HepG2 (cell line): ENCODE data around the gene NRN1. TPM values are rescaled to one million over a fixed set of nuclear protein-coding genes. Genes with fewer than 3 reads are reported as not detected.

Experiments
- ATAC-seq: fragments of 200-7000 bp; cut with Tn5 transposase; 3 replicates; pipeline ENCODE4 v1.9.1; 2020; ENCODE audit warnings: mild to moderate bottlenecking, moderate library complexity
- BruUV-seq: library from RNA; stranded (reverse); fragments of 400-500 nt; replicated peaks from 2 replicates; lab custom pipeline; 2021; lab: Mats Ljungman, UMichigan
- CTCF ChIA-PET: fragments of 300-600 bp; formaldehyde crosslinking; extraction: SDS; loops from one replicate; lab custom pipeline; 2021; ENCODE audit warnings: low total read pairs, inconsistent platforms, low intra/inter-chr PET ratio; lab: Yijun Ruan, JAX
- POLR2A ChIA-PET: fragments of 350-600 bp; sonication (Branson Sonifier 250); formaldehyde crosslinking; loops from one replicate; lab custom pipeline; 2020; ENCODE audit warnings: antibody characterized with exemption, inconsistent platforms; lab: Yijun Ruan, JAX
- DNase-seq: peaks from one replicate; pipeline ENCODE4 v3.0.0-alpha.2; 2015; ENCODE audit warnings: low spot score
- FAIRE-seq: peaks from 3 replicates; lab custom pipeline; 2011; peaks lifted over from hg19 to GRCh38; lab: Jason Lieb, UNC
- H2AFZ ChIP-seq: one replicate; pipeline ENCODE4 v1.6.1; 2011; ENCODE audit warnings: low read length, inconsistent platforms
- H3K27ac ChIP-seq: fragments of 300-600 bp; 3 replicates; pipeline ENCODE4 v1.8.0; 2011; ENCODE audit warnings: mixed run types, mild to moderate bottlenecking, mixed read lengths, low read length, inconsistent platforms; ENCODE audit not compliant: insufficient read depth; ENCODE audit errors: extremely low read length
- H3K27me3 ChIP-seq, 2 experiments: fragments of 200-600 bp in 1 of 2; 2 replicates in 1 of 2; 3 replicates in 1 of 2; pipeline versions ENCODE4 v1.6.0 to v1.8.0; 2011; ENCODE audit warnings: low read length in 2 of 2, mild to moderate bottlenecking in 2 of 2, moderate library complexity in 2 of 2, inconsistent platforms in 1 of 2; ENCODE audit not compliant: insufficient read depth in 2 of 2, control insufficient read depth in 1 of 2
- H3K36me3 ChIP-seq, 2 experiments: fragments of 200-600 bp in 1 of 2; replicated peaks in 1 of 2; 2 replicates in 1 of 2; 3 replicates in 1 of 2; pipeline versions ENCODE4 v1.5.1 to v1.8.0; 2011; ENCODE audit warnings: low read length in 2 of 2, inconsistent platforms in 1 of 2; ENCODE audit not compliant: insufficient read depth in 2 of 2, control insufficient read depth in 1 of 2
- H3K4me1 ChIP-seq: 2 replicates; pipeline ENCODE4 v1.5.1; 2012; ENCODE audit warnings: low read length, inconsistent platforms; ENCODE audit not compliant: insufficient read depth
- H3K4me2 ChIP-seq: 2 replicates; pipeline ENCODE4 v1.6.0; 2011; ENCODE audit warnings: low read depth, low read length, inconsistent platforms
- H3K4me3 ChIP-seq, 3 experiments: fragments of 200-600 bp in 1 of 3; sonication (generic), shearing (Covaris generic) in 1 of 3; replicated peaks in 1 of 3; 2 replicates each; pipeline ENCODE4 v1.5.1; 2011 to 2016; ENCODE audit warnings: low read length in 3 of 3, inconsistent platforms in 2 of 3, low read depth in 2 of 3, mild to moderate bottlenecking in 2 of 3, control low read depth in 1 of 3, mixed read lengths in 1 of 3; ENCODE audit not compliant: insufficient read depth in 1 of 3
- H3K79me2 ChIP-seq: one replicate; pipeline ENCODE4 v1.6.1; 2011; ENCODE audit warnings: low read length, inconsistent platforms; ENCODE audit not compliant: insufficient read depth
- H3K9ac ChIP-seq: 2 replicates; pipeline ENCODE4 v1.6.0; 2011; ENCODE audit warnings: mild to moderate bottlenecking, low read depth, low read length, inconsistent platforms; ENCODE audit not compliant: insufficient read depth
- H3K9me3 ChIP-seq: 2 replicates; pipeline ENCODE4 v1.5.1; 2012; ENCODE audit warnings: mild to moderate bottlenecking, low read length
- H4K20me1 ChIP-seq: 2 replicates; pipeline ENCODE4 v1.6.0; 2011; ENCODE audit warnings: inconsistent platforms, mild to moderate bottlenecking, low read length, moderate library complexity; ENCODE audit not compliant: insufficient read depth
- ARNTL ChIP-seq: sonication (generic); formaldehyde crosslinking; IDR thresholded peaks from 2 replicates; pipeline ENCODE4 v1.4.0; 2020; ENCODE audit warnings: mild to moderate bottlenecking, missing genetic modification reagents
- GPBP1L1 ChIP-seq: sonication (generic); formaldehyde crosslinking; IDR thresholded peaks from 2 replicates; pipeline ENCODE4 v1.5.0; 2020; ENCODE audit warnings: mild to moderate bottlenecking, missing genetic modification reagents
- IRX3 ChIP-seq: sonication (generic); formaldehyde crosslinking; IDR thresholded peaks from 2 replicates; pipeline ENCODE4 v1.8.1; 2023; ENCODE audit warnings: mild to moderate bottlenecking, low read depth, missing genetic modification reagents, borderline replicate concordance
- ZNF281 ChIP-seq: sonication (generic); formaldehyde crosslinking; IDR thresholded peaks from 2 replicates; pipeline ENCODE4 v1.4.0; 2020; ENCODE audit warnings: missing genetic modification reagents, borderline replicate concordance
- ZNF609 ChIP-seq: sonication (generic); formaldehyde crosslinking; IDR thresholded peaks from 2 replicates; pipeline ENCODE4 v1.4.0; 2020; ENCODE audit warnings: mild to moderate bottlenecking, missing genetic modification reagents, borderline replicate concordance
- ZNF713 ChIP-seq: sonication (generic); formaldehyde crosslinking; IDR thresholded peaks from 2 replicates; pipeline ENCODE4 v1.4.0; 2020; ENCODE audit warnings: mild to moderate bottlenecking, missing genetic modification reagents
- WGBS: methylation state at CpG from one replicate; pipeline ENCODE4 v1.1.6; 2017; ENCODE audit warnings: low lambda C conversion rate; 5-methylcytosine and 5-hydroxymethylcytosine counted together
- in situ Hi-C: cut with HindIII; loops from 2 replicates; pipeline ENCODE4 v1.10.0; 2017; ENCODE audit warnings: low pct_unique_long_range_greater_than_20kb; ENCODE audit not compliant: extremely low pct_ligation_motif_present
- intact Hi-C: fragments of 100-400 bp; cut with micrococcal nuclease; formaldehyde crosslinking; loops from one replicate; pipeline ENCODE4 v1.10.0; 2022; ENCODE audit not compliant: unreplicated experiment
- polyA plus RNA-seq, 8 experiments: library from polyadenylated mRNA; depleted of rRNA in 3 of 8; stranded (reverse) in 7 of 8; unstranded in 1 of 8; fragments of >200 nt; fragmentation: Illumina TruSeq in 4 of 8; extraction: Trizol in 4 of 8; gene quantifications; 2 replicates each; pipeline versions ENCODE4 v1.2.1 to v1.2.3, GENCODE V29; 2011 to 2016; ENCODE audit warnings: low read depth in 4 of 8, missing spikeins in 1 of 8, mixed read lengths in 1 of 8; ENCODE audit not compliant: insufficient read depth in 1 of 8
- total RNA-seq, 5 experiments: library from RNA; depleted of rRNA; stranded (reverse); fragments of >200 nt; fragmentation: Illumina TruSeq; extraction: Trizol; gene quantifications; 2 replicates each; pipeline ENCODE4 v1.2.3, GENCODE V29; 2016; ENCODE audit warnings: low read depth in 1 of 5

Gene NRN1
- total and polyA plus RNA-seq, 2 of the 13 experiments (the other 11 are each of a cell fraction or from before 2014, with no cell fraction given) = 0.11 TPM; not detected in 1

- TF ChIP-seq ZNF609 (CRISPR knock-in tag) (no peak), IRX3 (CRISPR knock-in tag) (no peak), ZNF713 (CRISPR knock-in tag) (no peak)
Measured at GRCh38 chr6:6006428-6007365, at the start of gene NRN1 (continued).

GRCh38 chr6:6052216-6052615 is 45.5 kb upstream of the NRN1 start:
- H4K20me1 ChIP-seq = no peaks in the 10 kb centered on the region
- H3K9me3 ChIP-seq = no peaks in the 10 kb centered on the region
- ChIA-PET POLR2A (no interaction called here), CTCF (no interaction called here)
- TF ChIP-seq GPBP1L1 (CRISPR knock-in tag) (no peak), ZNF281 (CRISPR knock-in tag) (no peak), ARNTL (CRISPR knock-in tag) (no peak)
- peaks cover 0 to 30% of the 10 kb centered on the region in 2 experiments; a peak in 1 of 5 replicates for H3K27me3 ChIP-seq
- intact Hi-C loops (no loop called here), in situ Hi-C loops (no loop called here)
- WGBS = 4% methylated on average over 3 of the region's 3 CpGs
- DNase-seq (no peak), FAIRE-seq (no peak), ATAC-seq (no peak)
- no peak overlapping the region for H3K27ac ChIP-seq
- H3K4me3 ChIP-seq = no peak overlapping the region
- no peak overlapping the region for H2AFZ ChIP-seq
- no peak overlapping the region for H3K9ac ChIP-seq
- BruUV-seq = no TSS peak
- H3K79me2 ChIP-seq = no peaks in the 10 kb centered on the region
- H3K4me2 ChIP-seq = no peak overlapping the region
- H3K4me1 ChIP-seq = no peaks in the 10 kb centered on the region
- no peaks in the 10 kb centered on the region for H3K36me3 ChIP-seq
